Type B pancreatic cell (in vitro differentiated cells): Measurements from ENCODE around the gene XRN1. TPM values are rescaled to one million over a fixed set of nuclear protein-coding genes. Genes with fewer than 3 reads are reported as not detected.
"Not testable (repeated sequence)": the region's sequence is repeated elsewhere in the genome, so short reads cannot be mapped to it uniquely, and the experiment has no call there.

ENCODE experiments used
- DNase-seq: peaks from one replicate; pipeline ENCODE4 v3.0.0; 2021; ENCODE audit warnings: mixed read lengths; ENCODE audit not compliant: unreplicated experiment; ENCODE audit errors: extremely low spot score
- H3K27ac Mint-ChIP-seq: 2 replicates; pipeline ENCODE4 v1.8.0; 2021; ENCODE audit warnings: mild to moderate bottlenecking, mixed read lengths
- H3K27me3 Mint-ChIP-seq: 2 replicates; pipeline ENCODE4 v1.8.0; 2021; ENCODE audit warnings: mixed read lengths
- H3K36me3 Mint-ChIP-seq: 2 replicates; pipeline ENCODE4 v1.8.0; 2021; ENCODE audit warnings: mixed read lengths
- H3K4me1 Mint-ChIP-seq: one replicate; pipeline ENCODE4 v1.8.0; 2021; ENCODE audit warnings: mixed read lengths; ENCODE audit not compliant: unreplicated experiment
- H3K4me3 Mint-ChIP-seq: 2 replicates; pipeline ENCODE4 v1.8.0; 2021; ENCODE audit warnings: mild to moderate bottlenecking, mixed read lengths
- H3K9me3 Mint-ChIP-seq: 2 replicates; pipeline ENCODE4 v1.8.0; 2021; ENCODE audit warnings: mixed read lengths
- total RNA-seq: library from RNA; stranded (reverse); gene quantifications from 2 replicates; pipeline ENCODE4 v1.2.1, GENCODE V29; 2021; ENCODE audit warnings: low replicate concordance
- TF ChIP-seq, protein P1 (sequence below): fragments of 200-600 bp; sonication (generic); conservative IDR thresholded peaks from 2 replicates; pipeline ENCODE4 v1.5.0; 2021; ENCODE audit warnings: antibody characterized with exemption, mild to moderate bottlenecking

The XRN1 gene
- total RNA-seq, 1 donor from 2014 or later: 28.1 TPM

DNA sequence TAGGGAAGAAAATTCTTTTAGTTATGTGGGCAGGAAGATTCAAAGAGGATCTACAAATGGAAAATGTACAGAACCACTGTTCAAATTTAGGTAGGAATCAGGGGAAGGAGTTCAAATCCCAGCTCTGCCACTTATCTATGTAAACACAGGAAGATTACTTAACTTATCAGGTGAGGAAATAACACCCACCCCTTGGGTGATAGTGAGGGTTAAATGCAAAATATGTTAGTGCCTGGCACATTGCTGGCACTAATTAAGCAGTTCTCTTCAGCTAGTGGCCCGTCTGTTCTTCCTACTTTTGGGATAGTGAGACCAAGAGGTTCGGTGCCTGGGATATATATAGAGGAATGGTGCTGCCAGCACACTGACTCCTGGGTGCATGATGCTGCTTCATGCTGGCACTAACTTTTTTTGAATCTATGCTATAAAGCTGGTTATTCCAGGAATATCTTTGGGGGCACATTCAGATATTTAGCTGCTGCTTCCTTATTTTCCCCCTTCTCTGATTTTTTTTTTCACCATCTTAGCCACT, 83.8 kb downstream of the XRN1 start:
- Mint-ChIP-seq H3K36me3 (peaks cover 20% of the 10 kb centered on the region), H3K27ac (no peak overlapping the region), H3K4me3 (no peak overlapping the region), H3K9me3 (no peaks in the 10 kb centered on the region), H3K4me1 (no peaks in the 10 kb centered on the region), H3K27me3 (no peaks in the 10 kb centered on the region)
- TF ChIP-seq, protein P1, sequence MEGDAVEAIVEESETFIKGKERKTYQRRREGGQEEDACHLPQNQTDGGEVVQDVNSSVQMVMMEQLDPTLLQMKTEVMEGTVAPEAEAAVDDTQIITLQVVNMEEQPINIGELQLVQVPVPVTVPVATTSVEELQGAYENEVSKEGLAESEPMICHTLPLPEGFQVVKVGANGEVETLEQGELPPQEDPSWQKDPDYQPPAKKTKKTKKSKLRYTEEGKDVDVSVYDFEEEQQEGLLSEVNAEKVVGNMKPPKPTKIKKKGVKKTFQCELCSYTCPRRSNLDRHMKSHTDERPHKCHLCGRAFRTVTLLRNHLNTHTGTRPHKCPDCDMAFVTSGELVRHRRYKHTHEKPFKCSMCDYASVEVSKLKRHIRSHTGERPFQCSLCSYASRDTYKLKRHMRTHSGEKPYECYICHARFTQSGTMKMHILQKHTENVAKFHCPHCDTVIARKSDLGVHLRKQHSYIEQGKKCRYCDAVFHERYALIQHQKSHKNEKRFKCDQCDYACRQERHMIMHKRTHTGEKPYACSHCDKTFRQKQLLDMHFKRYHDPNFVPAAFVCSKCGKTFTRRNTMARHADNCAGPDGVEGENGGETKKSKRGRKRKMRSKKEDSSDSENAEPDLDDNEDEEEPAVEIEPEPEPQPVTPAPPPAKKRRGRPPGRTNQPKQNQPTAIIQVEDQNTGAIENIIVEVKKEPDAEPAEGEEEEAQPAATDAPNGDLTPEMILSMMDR: no peak
- no peak for DNase-seq

DNA sequence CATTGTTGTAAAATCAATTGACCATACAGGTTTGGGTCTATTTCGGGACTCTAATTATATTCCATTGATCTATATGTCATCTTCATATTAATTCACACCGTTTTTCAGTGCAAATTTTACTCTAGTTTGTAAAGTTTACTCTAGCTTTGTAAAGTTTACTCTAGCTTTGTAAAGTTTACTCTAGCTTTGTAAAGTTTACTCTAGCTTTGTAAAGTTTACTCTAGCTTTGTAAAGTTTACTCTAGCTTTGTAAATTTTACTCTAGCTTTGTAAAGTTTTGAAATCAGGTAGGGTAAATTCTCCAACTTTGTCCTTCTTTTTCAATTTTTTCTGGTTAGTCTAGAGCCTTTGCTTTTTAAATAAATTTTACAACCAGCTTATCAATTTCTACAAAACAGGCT, 84.4 kb downstream of the XRN1 start:
- not testable (repeated sequence) for H3K27ac Mint-ChIP-seq, DNase-seq, H3K9me3 Mint-ChIP-seq, H3K27me3 Mint-ChIP-seq, H3K4me1 Mint-ChIP-seq, H3K4me3 Mint-ChIP-seq
- peaks cover 20% of the 10 kb centered on the region for H3K36me3 Mint-ChIP-seq

DNA sequence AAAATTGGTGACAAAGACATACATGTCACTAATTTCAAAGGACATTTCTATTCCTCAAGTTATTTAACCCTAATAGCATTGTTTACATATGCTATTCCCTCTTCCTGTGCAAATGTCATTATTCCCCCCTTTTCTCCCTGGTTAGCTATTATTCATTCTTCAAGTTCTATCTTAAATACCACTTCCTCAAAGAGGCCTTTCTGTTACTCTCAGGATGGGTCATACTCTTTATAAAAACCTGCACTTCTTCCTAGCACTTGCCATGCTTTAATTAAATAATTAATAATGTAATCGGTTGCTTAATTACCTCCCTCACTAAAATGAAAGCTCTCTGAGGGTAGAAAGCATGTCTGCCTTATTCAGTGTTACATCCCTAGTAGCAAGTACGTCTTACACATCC, 88.5 kb downstream of the XRN1 start:
- H3K4me3 Mint-ChIP-seq: no peak overlapping the region
- no peaks in the 10 kb centered on the region for H3K9me3 Mint-ChIP-seq
- no peak for DNase-seq
- H3K36me3 Mint-ChIP-seq: peaks cover 29% of the 10 kb centered on the region
- no peak overlapping the region for H3K27ac Mint-ChIP-seq
- TF ChIP-seq, protein P1: no peak
- no peaks in the 10 kb centered on the region for H3K27me3 Mint-ChIP-seq
- H3K4me1 Mint-ChIP-seq: no peaks in the 10 kb centered on the region

DNA sequence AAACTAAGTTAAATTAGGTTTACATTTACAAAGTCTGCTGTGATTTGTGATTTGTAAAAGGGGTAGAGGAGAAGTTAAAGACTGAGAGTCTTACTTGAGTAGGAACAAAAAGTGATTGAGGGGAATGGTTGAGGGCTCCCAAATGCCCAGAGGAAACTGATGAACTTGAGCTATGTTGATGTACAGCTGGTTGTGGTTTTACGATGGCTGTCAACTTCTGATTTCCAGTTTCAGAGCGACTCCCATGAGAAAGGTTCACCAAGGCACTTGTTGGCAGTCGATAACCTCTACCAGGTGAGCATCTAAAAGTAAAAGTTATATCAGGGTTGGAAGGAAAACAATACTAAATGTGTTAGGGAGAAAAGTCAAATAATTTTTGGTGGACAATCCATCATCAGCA, 91.0 kb downstream of the XRN1 start:
- DNase-seq: no peak
- Mint-ChIP-seq H3K36me3 (peaks cover 38% of the 10 kb centered on the region), H3K27me3 (no peaks in the 10 kb centered on the region), H3K9me3 (no peaks in the 10 kb centered on the region), H3K4me3 (no peak overlapping the region), H3K27ac (no peak overlapping the region), H3K4me1 (no peaks in the 10 kb centered on the region)
- TF ChIP-seq, protein P1: no peak

DNA sequence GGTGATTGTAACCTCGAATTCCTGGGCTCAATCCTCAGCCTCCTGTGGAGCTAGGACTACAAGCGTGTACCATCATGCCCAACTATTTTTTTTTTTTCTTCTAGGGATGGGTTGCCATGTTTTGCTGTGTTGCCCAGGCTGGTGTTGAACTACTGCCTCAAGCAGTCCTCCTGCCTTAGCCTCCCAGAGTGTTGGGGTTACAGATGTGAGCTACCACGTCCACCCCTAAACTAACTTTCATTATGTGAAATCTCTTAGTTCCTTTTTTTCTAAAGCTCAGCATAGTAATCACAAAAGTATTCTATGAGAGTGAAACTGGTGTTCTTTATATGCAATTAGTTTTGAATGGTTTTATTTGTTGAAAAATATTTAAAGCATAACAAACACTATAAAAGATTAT, 92.1 kb downstream of the XRN1 start:
- H3K27me3 Mint-ChIP-seq: no peaks in the 10 kb centered on the region
- TF ChIP-seq, protein P1: no peak
- no peak for DNase-seq
- no peaks in the 10 kb centered on the region for H3K4me1 Mint-ChIP-seq
- H3K9me3 Mint-ChIP-seq: no peaks in the 10 kb centered on the region
- no peak overlapping the region for H3K27ac Mint-ChIP-seq
- H3K4me3 Mint-ChIP-seq: no peak overlapping the region
- H3K36me3 Mint-ChIP-seq: peaks cover 34% of the 10 kb centered on the region

DNA sequence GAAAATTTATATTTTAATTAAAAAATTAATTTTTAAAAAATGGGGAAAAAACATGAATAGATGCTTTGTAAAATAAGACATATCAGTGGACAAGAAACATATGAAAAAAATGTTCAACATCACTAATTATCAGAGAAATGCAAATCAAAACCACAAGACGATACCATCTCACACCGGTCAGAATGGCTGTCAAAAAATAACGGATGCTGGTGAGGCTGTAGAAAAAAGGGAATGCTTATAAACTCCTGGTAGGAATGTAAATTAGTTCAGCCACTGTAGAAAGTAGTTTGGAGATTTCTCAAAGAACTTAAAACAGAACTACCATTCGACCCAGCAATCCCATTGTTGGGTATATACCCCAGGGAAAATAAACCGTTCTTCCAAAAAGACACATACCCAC, 93.8 kb downstream of the XRN1 start:
- Mint-ChIP-seq H3K9me3 (no peaks in the 10 kb centered on the region), H3K4me1 (no peaks in the 10 kb centered on the region), H3K27me3 (no peaks in the 10 kb centered on the region), H3K27ac (no peak overlapping the region), H3K4me3 (no peak overlapping the region), H3K36me3 (peaks cover 32% of the 10 kb centered on the region)
- TF ChIP-seq, protein P1: no peak
- DNase-seq: no peak
